Activated CD8-positive, alpha-beta T cell treated with anti-CD3 and anti-CD28 coated beads for 36 hours (primary cell): ENCODE data around the gene BEST2. TPM values are rescaled to one million over a fixed set of nuclear protein-coding genes. Genes with fewer than 3 reads are reported as not detected.

Source experiments
- ATAC-seq: fragments of 200-7000 bp; cut with Tn5 transposase; one replicate; pipeline ENCODE4 v1.10.0; 2021; ENCODE audit warnings: mild to moderate bottlenecking, moderate library complexity
- CTCF ChIA-PET: fragments of 350-600 bp; sonication (Branson Sonifier 250); formaldehyde crosslinking; loops from one replicate; lab custom pipeline; 2021; ENCODE audit warnings: antibody characterized with exemption; lab: Charles Lee
- POLR2A ChIA-PET: fragments of 350-600 bp; sonication (Branson Sonifier 250); formaldehyde crosslinking; loops from one replicate; lab custom pipeline; 2021; ENCODE audit warnings: antibody characterized with exemption; lab: Charles Lee
- DNase-seq: peaks from one replicate; pipeline ENCODE4 v3.0.0-alpha.2; 2020
- H3K27ac Mint-ChIP-seq: one replicate; pipeline ENCODE4 v1.8.0; 2021; ENCODE audit warnings: mild to moderate bottlenecking, mixed read lengths
- H3K27me3 Mint-ChIP-seq: one replicate; pipeline ENCODE4 v1.8.0; 2021; ENCODE audit warnings: mixed read lengths
- H3K36me3 Mint-ChIP-seq: one replicate; pipeline ENCODE4 v1.8.0; 2021; ENCODE audit warnings: low read depth, mixed read lengths
- H3K4me1 Mint-ChIP-seq: one replicate; pipeline ENCODE4 v1.8.0; 2021; ENCODE audit warnings: low read depth, mixed read lengths
- H3K4me3 Mint-ChIP-seq: one replicate; pipeline ENCODE4 v1.8.0; 2021; ENCODE audit warnings: mild to moderate bottlenecking, moderate library complexity, mixed read lengths
- H3K9me3 Mint-ChIP-seq: one replicate; pipeline ENCODE4 v1.8.0; 2021; ENCODE audit warnings: mixed read lengths
- CTCF ChIP-seq: fragments of 200-600 bp; IDR thresholded peaks from one replicate; pipeline ENCODE4 v1.8.0; 2022; ENCODE audit warnings: antibody characterized with exemption, mild to moderate bottlenecking
- intact Hi-C: fragments of 100-400 bp; cut with micrococcal nuclease; formaldehyde crosslinking; loops from one replicate; pipeline ENCODE4 v1.10.0; 2022
- total RNA-seq, 2 experiments: library from RNA; stranded (reverse); gene quantifications; one replicate each; pipeline ENCODE4 v1.2.3, GENCODE V29; 2021

The BEST2 gene
- total RNA-seq, 2 experiments from 2014 or later, result not detected

DNA sequence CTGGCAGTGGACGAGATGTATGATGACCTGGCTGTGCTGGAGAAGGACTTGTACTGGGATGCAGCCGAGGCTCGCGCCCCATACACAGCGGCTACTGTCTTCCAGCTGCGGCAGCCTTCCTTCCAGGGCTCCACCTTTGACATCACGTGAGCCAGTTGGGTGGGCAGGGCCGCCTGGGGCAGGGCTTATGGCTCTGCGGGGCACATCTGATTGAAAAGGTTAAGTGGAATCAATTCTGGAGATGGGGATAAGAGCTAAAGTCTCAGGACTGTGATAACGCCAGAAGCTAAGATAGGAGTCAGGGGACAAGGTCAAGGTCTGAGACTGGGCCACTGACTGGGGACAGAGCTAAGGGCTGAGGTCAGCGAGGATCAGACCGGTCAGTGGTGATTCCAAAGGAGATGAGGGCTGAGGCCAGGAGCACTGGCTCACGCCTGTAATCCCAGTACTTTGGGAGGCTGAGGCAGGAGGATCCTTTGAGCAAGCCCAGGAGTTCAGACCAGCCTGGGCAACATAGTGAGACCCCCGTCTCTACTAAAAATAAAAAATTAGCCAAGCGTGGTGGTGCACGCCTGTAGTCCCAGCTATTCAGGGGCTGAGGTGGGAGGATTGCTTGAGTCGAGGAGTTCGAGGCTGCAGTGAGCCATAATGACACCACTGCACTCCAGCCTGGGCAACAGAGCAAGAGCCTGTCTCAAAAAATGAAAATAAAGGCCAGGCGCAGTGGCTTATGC, 4.7 kb downstream of the BEST2 start:
- no peak for DNase-seq
- intact Hi-C loops, result no loop called here
- no peak for TF ChIP-seq CTCF
- Mint-ChIP-seq H3K36me3 (no peaks in the 10 kb centered on the region), H3K9me3 (no peaks in the 10 kb centered on the region), H3K4me1 (peaks cover 10% of the 10 kb centered on the region), H3K27ac (no peak overlapping the region), H3K4me3 (no peak overlapping the region), H3K27me3 (peaks cover 24% of the 10 kb centered on the region)
- POLR2A ChIA-PET, result interaction anchor here (0.7 to 1.1 kb wide), 3 partner anchors 9 to 91 kb away, joined by 3 to 4 read pairs (median 3); no protein-coding TSS in a partner anchor
- ATAC-seq, result no peak
- CTCF ChIA-PET, result interaction anchor here (1.2 to 17.4 kb wide), 6 partner anchors 9 to 91 kb away, joined by 3 to 480 read pairs (median 46); partner anchors contain the start of genes JUNB, PRDX2 and THSD8

- Mint-ChIP-seq H3K9me3 (no peaks in the 10 kb centered on the region), H3K36me3 (no peaks in the 10 kb centered on the region), H3K27ac (no peak overlapping the region), H3K4me1 (peaks cover 10% of the 10 kb centered on the region), H3K27me3 (peaks cover 18% of the 10 kb centered on the region), H3K4me3 (peak overlapping the region; percentile 41)
- POLR2A ChIA-PET, result interaction anchor here (0.9 to 2.9 kb wide), 7 partner anchors 11 to 89 kb away, joined by 3 to 9 read pairs (median 3); no protein-coding TSS in a partner anchor
- ATAC-seq (peak; percentile 83), DNase-seq (peak; percentile 77)
- CTCF ChIA-PET, result interaction anchor here (0.6 to 17.4 kb wide), 45 partner anchors 9 to 264 kb away, joined by 3 to 480 read pairs (median 5); partner anchors contain the start of genes DNASE2, FBXW9, GET3 and JUNB
- TF ChIP-seq CTCF, result peak; percentile 98
- intact Hi-C loops, result no loop called here
Measured at GRCh38 chr19:12757544-12758274, 6.1 kb downstream of the BEST2 start.

DNA sequence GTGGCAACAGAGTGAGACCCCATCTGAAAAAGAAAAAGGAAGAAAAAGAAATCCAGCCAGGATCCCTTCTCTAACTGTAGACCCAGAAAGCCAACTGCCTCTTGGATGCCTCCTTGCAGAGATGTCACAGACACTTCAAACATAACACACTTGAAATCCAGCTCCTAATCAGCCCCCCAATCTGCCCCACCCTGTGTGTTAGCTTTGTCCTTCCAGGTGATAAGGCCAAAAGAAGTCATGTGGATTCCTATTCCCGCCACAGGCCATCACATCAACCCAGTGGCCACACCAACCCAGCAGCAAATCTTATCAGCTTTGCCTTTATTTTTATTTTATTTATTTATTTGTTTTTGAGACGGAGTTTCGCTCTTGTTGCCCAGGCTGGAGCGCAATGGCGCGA, 8.1 kb downstream of the BEST2 start:
- no peak for ATAC-seq
- intact Hi-C loops, result loop anchor here (2.0 to 5.0 kb wide), 2 partner anchors 37 to 88 kb away; no protein-coding TSS in a partner anchor
- POLR2A ChIA-PET, result interaction anchor here (0.7 to 2.9 kb wide), 6 partner anchors 13 to 37 kb away, joined by 3 to 9 read pairs (median 4); no protein-coding TSS in a partner anchor

GRCh38 chr19:12763100-12763499, 11.5 kb downstream of the BEST2 start:
- no peak overlapping the region for H3K4me3 Mint-ChIP-seq
- CTCF ChIA-PET, result interaction anchor here (1.2 to 17.4 kb wide), 7 partner anchors 9 to 127 kb away, joined by 3 to 480 read pairs (median 5); partner anchors contain the start of genes GCDH, JUNB, PRDX2 and THSD8

More for the DNA sequence above, 8.1 kb downstream of the BEST2 start:
- no peak overlapping the region for H3K27ac Mint-ChIP-seq
- DNase-seq, result no peak
- CTCF ChIA-PET, result interaction anchor here (0.8 to 17.4 kb wide), 29 partner anchors 10 to 178 kb away, joined by 3 to 480 read pairs (median 5); partner anchors contain the start of genes DNASE2, FBXW9, GET3 and JUNB
- peaks cover 10% of the 10 kb centered on the region for H3K4me1 Mint-ChIP-seq
- no peak for TF ChIP-seq CTCF
- H3K36me3 Mint-ChIP-seq, result no peaks in the 10 kb centered on the region
- H3K27me3 Mint-ChIP-seq, result peaks cover 12% of the 10 kb centered on the region
- no peaks in the 10 kb centered on the region for H3K9me3 Mint-ChIP-seq
- no peak overlapping the region for H3K4me3 Mint-ChIP-seq

More at GRCh38 chr19:12763100-12763499, 11.5 kb downstream of the BEST2 start:
- Mint-ChIP-seq H3K36me3 (peaks cover 2% of the 10 kb centered on the region), H3K9me3 (no peaks in the 10 kb centered on the region), H3K4me1 (peaks cover 6% of the 10 kb centered on the region), H3K27me3 (peaks cover 4% of the 10 kb centered on the region), H3K27ac (no peak overlapping the region)
- DNase-seq (no peak), ATAC-seq (no peak)
- intact Hi-C loops, result loop anchor here (5.0 kb wide), 1 partner anchor 84 kb away; no protein-coding TSS in a partner anchor
- POLR2A ChIA-PET, result interaction anchor here (0.6 to 1.6 kb wide), 6 partner anchors 14 to 49 kb away, joined by 3 to 4 read pairs (median 3); partner anchors contain the start of gene JUNB
- TF ChIP-seq CTCF, result no peak
